ENCODE results near the gene SHCBP1L.

Gene SHCBP1L

DNA sequence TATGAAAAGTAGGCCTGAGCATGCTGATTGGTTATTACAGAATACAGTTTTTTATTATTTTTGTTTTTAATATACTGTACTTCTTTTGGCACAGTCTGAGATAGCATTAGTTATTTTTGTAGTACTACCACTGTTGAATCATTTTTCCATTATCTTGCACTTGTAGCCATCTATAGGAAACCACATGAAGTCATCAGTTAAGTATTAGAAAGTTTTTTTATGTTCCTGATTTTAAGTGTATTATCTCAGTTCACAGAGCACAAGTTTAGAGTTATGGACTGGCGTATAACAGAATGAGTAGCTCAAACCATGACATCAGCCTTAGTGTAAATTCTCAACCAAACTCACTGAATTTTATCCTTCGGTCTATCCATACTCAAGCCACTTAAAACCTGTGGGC, 91.0 kb downstream of the SHCBP1L start:
- no peaks in the 10 kb centered on the region for H3K4me1 ChIP-seq (ENCODE audit: low read length)
- H3K9ac ChIP-seq (ENCODE audit: low read length), result no peak overlapping the region
- DNase-seq, result no peak
- H2AFZ ChIP-seq (ENCODE audit: low read length), result no peak overlapping the region
- no peaks in the 10 kb centered on the region for H3K9me3 ChIP-seq (replicated peaks; ENCODE audit: insufficient read depth, low read length)
- H3K4me3 ChIP-seq (ENCODE audit: low read length), result no peak overlapping the region
- no peaks in the 10 kb centered on the region for H4K20me1 ChIP-seq (ENCODE audit: insufficient read depth, low read length)
- H3K27ac ChIP-seq (ENCODE audit: low read length), result no peak overlapping the region
- H3K79me2 ChIP-seq (ENCODE audit: low read length), result peaks cover 39% of the 10 kb centered on the region
- no peaks in the 10 kb centered on the region for H3K9me2 ChIP-seq (replicated peaks; ENCODE audit: insufficient read depth, low read length)
- H3K27me3 ChIP-seq (replicated peaks; ENCODE audit: insufficient read depth, low read length), result no peaks in the 10 kb centered on the region
- no peak overlapping the region for H3K4me2 ChIP-seq (ENCODE audit: low read depth, low read length)
- H3K36me3 ChIP-seq (replicated peaks; ENCODE audit: insufficient read depth, low read length), result peaks cover 64% of the 10 kb centered on the region
- no peaks in the 10 kb centered on the region for H3F3A ChIP-seq (ENCODE audit: insufficient read depth, low read length)
- no peak for TF ChIP-seq EZH2phosphoT487 (IDR thresholded peaks at IDR 0.05; ENCODE audit: low read length)
- no peak for TF ChIP-seq EZH2 (optimal IDR thresholded peaks at IDR 0.05; ENCODE audit: low read depth, low read length)
- no peak for TF ChIP-seq CTCF (IDR thresholded peaks at IDR 0.05; ENCODE audit: low read length)

GRCh38 chr1:182860658-182861057, 92.3 kb downstream of the SHCBP1L start:
- Histone ChIP-seq H3K27ac (ENCODE audit: low read length) (no peak overlapping the region), H3K79me2 (ENCODE audit: low read length) (peaks cover 48% of the 10 kb centered on the region), H3F3A (ENCODE audit: insufficient read depth, low read length) (no peaks in the 10 kb centered on the region), H3K36me3 (replicated peaks; ENCODE audit: insufficient read depth, low read length) (peaks cover 64% of the 10 kb centered on the region), H3K4me3 (ENCODE audit: low read length) (no peak overlapping the region), H4K20me1 (ENCODE audit: insufficient read depth, low read length) (no peaks in the 10 kb centered on the region), H3K4me1 (ENCODE audit: low read length) (no peaks in the 10 kb centered on the region), H2AFZ (ENCODE audit: low read length) (no peak overlapping the region), H3K9me2 (replicated peaks; ENCODE audit: insufficient read depth, low read length) (no peaks in the 10 kb centered on the region), H3K4me2 (ENCODE audit: low read depth, low read length) (no peak overlapping the region), H3K27me3 (replicated peaks; ENCODE audit: insufficient read depth, low read length) (no peaks in the 10 kb centered on the region), H3K9ac (ENCODE audit: low read length) (no peak overlapping the region), H3K9me3 (replicated peaks; ENCODE audit: insufficient read depth, low read length) (no peaks in the 10 kb centered on the region)
- no peak for TF ChIP-seq EZH2phosphoT487 (IDR thresholded peaks at IDR 0.05; ENCODE audit: low read length)
- no peak for TF ChIP-seq CTCF (IDR thresholded peaks at IDR 0.05; ENCODE audit: low read length)
- TF ChIP-seq EZH2 (optimal IDR thresholded peaks at IDR 0.05; ENCODE audit: low read depth, low read length), result no peak
- no peak for DNase-seq

DNA sequence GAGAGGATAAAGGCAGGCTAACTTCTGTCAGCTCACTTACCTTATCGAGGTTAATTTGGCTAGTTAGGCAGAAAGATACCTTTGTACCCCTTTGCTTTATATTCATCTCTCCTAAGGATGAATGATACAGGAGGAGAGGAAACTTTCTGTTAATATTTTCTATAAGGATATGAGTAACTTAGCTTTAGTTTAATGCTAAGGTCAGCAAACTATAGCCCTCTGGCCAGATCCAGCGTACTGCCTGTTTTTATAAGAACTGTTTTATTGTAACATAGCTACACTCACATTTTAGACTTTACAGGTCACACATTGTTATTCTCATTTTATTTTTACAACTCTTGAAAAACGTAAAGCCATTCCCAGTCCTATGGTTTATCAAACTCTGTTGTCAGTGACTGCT, 95.8 kb downstream of the SHCBP1L start:
- Histone ChIP-seq H3K9ac (ENCODE audit: low read length) (no peak overlapping the region), H3K4me3 (ENCODE audit: low read length) (no peak overlapping the region), H3K79me2 (ENCODE audit: low read length) (peaks cover 66% of the 10 kb centered on the region), H4K20me1 (ENCODE audit: insufficient read depth, low read length) (peaks cover 7% of the 10 kb centered on the region), H3K27me3 (replicated peaks; ENCODE audit: insufficient read depth, low read length) (no peaks in the 10 kb centered on the region), H3K9me3 (replicated peaks; ENCODE audit: insufficient read depth, low read length) (no peaks in the 10 kb centered on the region), H3K4me2 (ENCODE audit: low read depth, low read length) (no peak overlapping the region), H3K9me2 (replicated peaks; ENCODE audit: insufficient read depth, low read length) (no peaks in the 10 kb centered on the region), H3K36me3 (replicated peaks; ENCODE audit: insufficient read depth, low read length) (peaks cover 75% of the 10 kb centered on the region), H3F3A (ENCODE audit: insufficient read depth, low read length) (no peaks in the 10 kb centered on the region), H2AFZ (ENCODE audit: low read length) (no peak overlapping the region), H3K4me1 (ENCODE audit: low read length) (no peaks in the 10 kb centered on the region), H3K27ac (ENCODE audit: low read length) (no peak overlapping the region)
- TF ChIP-seq EZH2phosphoT487 (IDR thresholded peaks at IDR 0.05; ENCODE audit: low read length) (no peak), EZH2 (optimal IDR thresholded peaks at IDR 0.05; ENCODE audit: low read depth, low read length) (no peak), CTCF (IDR thresholded peaks at IDR 0.05; ENCODE audit: low read length) (no peak)
- DNase-seq, result no peak

All from MM.1S (cell line).